HG02759 (cell line): ENCODE results near the gene TNFSF13B.
"Not testable (repeated sequence)": the region's sequence is repeated elsewhere in the genome, so short reads cannot be mapped to it uniquely, and the experiment has no call there.

Experiments
- ATAC-seq: cut with Tn5 transposase; IDR thresholded peaks from one replicate; pipeline ENCODE4 v1.9.1; 2021; ENCODE audit warnings: mild to moderate bottlenecking, moderate library complexity; ENCODE audit not compliant: unreplicated experiment

TNFSF13B gene, protein sequence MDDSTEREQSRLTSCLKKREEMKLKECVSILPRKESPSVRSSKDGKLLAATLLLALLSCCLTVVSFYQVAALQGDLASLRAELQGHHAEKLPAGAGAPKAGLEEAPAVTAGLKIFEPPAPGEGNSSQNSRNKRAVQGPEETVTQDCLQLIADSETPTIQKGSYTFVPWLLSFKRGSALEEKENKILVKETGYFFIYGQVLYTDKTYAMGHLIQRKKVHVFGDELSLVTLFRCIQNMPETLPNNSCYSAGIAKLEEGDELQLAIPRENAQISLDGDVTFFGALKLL

DNA sequence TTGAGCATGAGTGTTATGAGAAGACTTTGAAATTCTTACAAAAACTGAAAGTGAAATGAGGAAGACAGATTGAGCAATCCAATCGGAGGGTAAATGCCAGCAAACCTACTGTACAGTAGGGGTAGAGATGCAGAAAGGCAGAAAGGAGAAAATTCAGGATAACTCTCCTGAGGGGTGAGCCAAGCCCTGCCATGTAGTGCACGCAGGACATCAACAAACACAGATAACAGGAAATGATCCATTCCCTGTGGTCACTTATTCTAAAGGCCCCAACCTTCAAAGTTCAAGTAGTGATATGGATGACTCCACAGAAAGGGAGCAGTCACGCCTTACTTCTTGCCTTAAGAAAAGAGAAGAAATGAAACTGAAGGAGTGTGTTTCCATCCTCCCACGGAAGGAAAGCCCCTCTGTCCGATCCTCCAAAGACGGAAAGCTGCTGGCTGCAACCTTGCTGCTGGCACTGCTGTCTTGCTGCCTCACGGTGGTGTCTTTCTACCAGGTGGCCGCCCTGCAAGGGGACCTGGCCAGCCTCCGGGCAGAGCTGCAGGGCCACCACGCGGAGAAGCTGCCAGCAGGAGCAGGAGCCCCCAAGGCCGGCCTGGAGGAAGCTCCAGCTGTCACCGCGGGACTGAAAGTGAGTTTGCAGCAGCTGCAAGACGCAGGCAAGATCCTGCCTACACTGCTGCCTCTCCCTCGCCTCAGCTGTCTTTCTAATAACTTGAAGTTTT, at the start of gene TNFSF13B:
Gene TNFSF13B (plus strand): TSS at position 118 of the 728 bp plus-strand sequence. CDS start 178 bp downstream, at position 296.
- ATAC-seq, result peak; percentile 74

DNA sequence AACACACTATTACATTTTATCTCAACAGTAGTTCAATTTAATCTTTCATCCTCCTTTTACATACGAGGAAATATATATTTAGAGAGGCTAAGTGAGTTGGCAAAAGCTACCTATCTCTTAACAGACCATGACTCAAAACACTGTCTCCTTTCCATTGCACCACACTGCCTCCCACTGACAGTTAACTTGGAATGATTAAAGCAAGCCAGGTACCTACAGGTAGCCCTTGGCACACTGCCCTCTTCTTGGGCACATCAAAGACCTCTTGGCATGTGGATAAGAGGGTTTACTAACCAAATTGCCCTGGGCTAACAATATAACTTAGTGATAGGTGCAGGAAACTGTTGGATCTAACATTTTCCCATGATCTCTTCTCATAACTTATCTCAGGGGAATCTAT, 49.5 kb upstream of the TNFSF13B start:
- no peak for ATAC-seq

DNA sequence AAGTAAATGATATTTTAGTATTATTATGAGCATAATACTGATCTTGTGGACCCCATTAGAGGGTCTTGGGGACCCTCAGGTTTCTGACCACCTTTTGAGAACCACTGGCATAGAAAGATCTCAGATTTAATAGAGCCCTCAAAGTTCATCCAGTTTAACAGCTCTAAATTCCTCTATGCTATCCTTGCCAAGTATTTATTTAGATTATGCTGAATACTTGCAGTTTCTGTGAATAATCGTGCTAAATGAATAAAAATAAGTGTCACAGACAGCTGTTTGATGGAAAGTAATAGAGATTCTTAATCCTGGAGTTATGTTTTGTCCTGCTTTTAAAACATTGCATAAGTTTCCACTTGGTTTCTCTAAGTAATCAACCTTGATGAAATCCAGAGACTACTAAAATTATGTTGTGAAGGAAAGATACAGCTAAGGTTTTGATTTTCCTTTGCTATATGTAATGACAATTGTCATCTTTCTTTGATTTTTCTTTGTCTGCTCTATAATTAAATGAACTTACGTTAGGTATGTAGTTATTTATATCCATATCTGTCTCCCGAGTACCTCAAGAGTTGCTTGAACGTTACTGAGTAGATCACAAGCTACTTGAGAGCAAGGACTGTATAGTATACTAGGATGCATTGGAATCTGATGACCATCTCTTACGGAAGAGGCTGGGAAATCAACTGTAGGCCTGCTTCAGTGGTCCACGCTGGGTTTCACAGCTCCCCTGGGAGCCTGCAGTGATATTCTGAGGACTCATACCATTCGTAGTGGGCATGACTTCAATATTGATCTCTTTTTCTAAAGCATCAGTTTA, 45.6 kb upstream of the TNFSF13B start:
- ATAC-seq, result no peak

DNA sequence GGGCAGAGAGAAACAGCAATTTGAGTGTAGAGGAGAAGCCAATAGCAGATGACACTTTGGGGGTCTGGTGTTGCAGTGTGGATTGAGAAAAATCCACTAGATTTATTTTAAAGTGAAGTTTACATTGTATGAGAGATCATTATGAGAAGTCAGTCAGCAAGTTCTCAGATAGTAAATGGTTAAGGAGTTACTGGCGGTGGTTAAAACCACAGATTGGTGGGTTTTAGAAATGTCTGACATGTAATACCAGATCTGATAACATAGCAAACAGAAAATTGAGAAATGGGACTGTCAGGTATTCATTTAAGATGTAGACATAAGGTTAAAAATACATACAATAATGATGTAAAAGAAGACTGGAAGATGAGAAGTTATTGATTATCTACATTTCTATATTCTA, 44.1 kb upstream of the TNFSF13B start:
- ATAC-seq, result peak; percentile 68

DNA sequence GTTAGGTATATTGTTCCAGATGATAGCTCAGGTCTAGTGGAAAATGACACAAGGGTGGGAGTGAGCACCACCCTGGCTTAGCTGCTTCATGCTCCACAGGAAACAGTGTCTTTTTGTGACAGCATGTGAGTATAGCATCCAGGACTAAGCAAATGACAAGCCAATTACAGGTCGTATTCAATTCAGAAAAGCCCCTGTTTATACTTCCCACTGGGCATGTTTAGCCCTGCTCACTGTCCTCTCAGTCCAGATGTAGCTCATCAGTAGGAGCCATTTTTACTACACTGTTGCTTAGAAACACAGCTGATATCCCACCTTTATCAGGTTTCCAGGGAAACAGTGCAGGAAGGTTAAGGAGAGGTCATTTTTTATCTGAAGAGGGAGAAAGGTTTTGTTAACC, 43.3 kb upstream of the TNFSF13B start:
- peak; percentile 56 for ATAC-seq

DNA sequence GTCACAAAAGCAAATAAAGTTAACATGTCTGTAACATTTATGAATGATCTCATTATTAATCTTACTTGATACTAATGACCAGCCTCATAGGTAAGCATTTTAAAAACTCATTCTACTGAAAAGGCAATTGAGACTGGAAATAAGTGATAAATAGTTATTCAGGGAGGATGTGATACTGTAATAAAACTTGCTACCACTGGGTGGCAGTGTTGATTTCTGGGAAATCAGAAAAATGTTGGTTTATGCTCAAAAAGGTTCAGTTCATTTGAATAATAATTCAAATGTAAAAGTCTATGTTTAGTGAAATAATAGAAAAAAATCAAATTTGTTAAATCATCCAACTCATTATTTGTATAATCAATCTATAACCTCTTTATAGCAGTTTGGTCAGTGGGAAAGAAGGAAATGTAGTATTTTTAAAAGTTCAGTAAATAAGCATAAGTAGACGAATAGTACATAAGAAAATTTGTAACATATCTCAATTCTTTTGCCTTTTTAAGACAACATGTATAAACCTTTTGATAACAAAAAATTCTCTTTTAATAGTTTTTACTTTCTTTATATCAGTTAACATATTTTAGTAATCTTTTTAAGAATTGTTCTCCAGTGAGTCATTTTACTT, 41.8 kb upstream of the TNFSF13B start:
- ATAC-seq, result no peak

DNA sequence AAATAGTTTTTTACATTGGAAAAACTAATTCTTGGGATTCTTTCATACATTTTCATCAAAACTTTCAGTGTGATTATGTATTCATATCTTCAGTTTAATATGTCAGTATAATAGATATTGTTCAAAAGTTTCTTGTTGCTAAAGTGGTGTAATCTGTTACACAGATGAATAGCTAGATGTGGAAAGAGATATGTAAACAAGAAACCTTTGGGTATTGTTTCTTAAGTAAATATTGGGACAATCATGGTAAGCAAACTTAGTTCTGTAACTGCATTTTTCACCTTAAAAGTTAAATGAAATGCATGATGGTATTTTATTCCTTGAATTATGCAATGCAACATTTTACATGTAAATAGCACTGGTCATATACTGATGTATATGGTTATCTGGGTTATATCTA, 39.1 kb upstream of the TNFSF13B start:
- no peak for ATAC-seq

DNA sequence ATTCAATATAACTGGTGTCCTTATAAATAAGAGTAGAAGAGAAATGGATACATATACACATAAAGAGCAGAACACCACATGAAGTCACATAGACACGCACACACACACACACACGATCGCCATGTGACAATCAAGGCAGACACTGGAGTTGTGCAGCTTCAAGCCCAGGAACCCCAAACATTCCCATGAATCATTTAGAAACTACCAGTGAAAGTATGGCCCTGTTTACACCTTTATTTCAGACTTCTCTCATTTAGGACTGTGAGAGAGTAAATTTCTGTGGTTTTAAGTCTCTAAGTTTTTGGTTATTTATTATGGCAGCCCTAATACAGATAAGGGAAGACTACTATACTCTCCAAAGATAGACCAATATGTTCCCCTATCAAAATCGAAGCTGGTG, 20.4 kb upstream of the TNFSF13B start:
- peak; percentile 87 for ATAC-seq

DNA sequence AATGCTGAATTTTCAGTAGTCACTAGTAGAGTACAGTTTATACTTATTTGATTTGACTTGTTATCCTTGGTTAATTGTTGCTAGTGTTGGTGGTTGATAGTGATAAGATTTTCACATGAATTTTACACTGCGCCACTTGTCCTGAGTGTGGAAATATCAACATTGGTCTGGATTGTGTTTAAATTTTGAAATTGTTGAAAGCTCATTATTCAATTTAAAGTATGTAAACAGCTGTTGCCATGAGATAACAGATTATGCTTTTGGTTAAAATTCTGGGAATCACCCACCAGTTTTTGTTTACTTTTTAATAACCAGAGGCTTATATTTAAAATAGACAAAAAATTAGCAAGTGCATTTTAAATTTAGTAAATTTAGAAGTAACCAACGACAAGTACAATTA, 12.3 kb upstream of the TNFSF13B start:
- no peak for ATAC-seq

DNA sequence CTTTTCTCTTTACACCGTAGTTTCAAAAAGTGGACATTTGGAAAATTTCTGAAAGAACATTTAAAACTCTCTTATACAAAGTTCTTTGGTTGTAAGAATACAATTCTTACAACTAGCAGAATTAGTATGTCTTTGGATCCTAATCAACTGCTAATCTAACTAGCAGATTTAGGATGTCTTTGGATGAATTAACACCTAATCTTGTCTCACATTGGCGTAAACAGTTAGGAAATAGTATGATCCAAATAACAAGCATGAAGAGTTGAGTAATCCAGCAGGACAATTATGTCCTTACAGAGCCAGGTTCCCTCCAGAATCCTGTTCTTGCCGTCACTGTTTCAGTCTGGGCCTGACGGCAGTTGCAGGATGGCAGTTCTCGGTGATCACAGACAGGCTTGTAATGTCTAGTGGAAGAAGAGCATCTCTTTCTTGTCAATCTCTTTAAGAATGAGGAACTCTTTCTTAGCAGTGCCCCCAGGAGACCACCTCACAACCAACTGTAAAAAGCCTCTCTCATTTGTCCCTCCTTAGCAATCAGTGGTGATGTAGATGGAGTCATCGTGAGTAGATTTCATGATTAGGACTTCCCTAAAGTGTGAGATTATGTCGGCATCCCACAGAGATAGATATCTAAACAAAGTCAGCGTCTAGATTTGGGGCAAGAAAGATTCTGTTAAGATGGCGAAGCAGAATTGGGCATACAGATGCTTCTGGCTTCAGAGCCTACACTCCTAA, 5.7 kb upstream of the TNFSF13B start:
- no peak for ATAC-seq

DNA sequence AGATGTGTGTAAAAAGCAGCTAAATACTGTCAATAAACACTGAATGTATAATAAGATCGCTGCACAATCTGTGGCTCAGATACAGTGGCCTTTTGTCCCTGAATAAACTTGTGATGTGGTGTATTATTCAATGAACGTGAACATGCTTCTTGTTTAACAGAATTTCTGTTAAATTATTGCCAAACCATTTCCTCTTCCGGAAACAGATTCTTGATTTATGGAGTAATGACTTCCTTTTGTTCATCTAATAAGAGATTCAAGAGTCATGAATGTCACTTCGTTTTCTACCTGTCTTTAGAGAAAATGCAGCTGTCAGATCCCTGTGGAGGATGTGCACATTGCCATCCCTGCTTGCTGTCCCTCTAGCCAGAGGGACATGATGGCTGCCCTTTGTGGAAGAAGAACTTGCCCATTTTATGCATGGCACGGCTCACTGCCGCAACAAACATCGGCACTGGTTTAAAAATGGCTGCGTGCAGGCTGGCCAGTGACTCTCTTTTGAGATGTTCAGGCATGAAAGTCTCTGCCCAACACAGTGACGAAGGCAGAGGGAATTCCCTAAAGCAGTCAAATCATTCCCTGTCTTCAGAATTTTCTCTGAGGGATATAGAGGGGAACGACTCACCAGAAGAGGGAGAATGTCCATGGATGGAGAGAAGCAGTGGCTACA, 3.1 kb upstream of the TNFSF13B start:
- ATAC-seq, result no peak

DNA sequence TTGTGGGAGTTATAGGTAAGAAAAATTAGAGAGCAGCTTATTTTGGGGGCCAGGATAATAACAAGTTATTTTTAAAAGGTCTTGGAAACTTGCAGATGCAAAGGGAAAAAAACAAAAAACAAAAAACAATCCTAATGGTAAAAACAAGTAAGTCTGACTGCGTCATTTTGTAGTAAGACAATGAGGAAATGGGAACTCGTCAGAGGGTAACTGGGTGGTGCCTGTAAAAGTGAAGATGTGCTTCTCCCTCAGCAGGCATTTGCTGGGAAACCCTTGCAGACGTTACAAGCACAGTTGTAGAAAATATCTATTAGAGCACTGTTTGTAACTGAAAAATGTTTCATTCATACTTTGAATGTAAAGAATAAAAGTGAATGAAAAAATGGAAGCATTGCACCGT, 2.2 kb upstream of the TNFSF13B start:
- no peak for ATAC-seq

DNA sequence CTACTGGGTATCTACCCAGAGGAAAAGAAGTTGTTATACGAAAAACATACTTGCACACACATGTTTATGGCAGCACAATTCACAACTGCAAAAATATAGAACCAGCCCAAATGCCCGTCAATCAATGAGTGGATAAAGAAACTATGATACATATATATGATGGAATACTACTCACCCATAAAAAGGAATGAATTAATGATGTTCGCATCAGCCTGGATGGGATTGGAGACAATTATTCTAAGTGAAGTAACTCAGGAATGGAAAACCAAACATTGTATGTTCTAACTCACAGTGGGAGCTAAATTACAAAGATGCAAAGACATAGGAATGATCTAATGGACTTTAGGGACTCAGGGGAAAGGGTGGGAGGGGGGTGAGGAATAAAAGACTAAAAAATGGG, 1.7 kb upstream of the TNFSF13B start:
- ATAC-seq, result not testable (repeated sequence)

DNA sequence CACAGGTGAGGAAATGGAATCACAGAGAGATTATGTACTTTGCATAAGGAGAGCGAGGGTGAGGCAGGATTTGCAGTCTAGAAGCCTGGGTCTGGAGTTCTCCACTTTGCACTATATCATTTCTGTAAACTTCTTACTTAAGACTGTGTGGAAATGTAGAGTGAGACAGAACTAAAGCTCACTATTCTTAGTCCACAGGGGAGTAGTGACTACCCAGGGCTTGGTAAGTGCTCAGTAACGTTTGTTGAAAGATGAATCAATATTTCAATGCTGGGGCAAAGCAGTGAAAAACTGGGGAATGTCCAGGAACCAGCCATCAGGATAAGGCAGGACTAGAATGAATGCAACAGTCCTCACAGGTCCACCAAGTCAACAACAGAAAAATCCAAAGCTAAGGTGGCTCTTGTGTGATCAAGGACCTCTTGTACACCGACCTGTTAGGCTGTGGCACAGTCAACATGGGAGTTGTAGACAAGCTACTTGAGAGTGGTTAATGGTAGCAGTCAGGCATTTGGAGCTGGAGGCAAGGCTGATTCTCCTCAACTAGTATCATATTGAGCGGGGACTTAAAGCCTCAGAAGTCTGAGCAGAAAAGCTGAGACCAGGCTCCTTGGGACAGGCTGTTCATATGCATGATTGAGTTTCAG, 929 bp upstream of the TNFSF13B start:
- ATAC-seq, result peak; percentile 23

DNA sequence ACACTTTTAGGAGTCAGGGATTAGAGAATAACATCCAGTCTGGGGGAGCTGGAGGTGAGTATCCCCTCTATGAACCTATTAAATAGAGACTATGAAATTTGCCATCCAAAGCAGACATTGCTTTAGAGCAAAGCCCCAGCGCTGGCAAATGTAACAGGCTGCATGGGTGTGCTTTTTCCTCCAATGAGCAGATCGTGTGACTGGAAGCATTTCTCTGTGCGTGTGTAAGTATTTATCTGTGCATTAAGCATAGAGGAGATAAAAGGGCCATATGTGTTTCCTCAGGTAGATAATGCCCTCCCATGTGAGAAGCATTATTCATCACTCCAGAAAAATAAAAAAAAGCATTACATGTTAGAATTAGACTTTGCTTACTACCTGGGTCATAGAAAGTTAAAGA, 924 bp downstream of the TNFSF13B start:
- peak; percentile 5 for ATAC-seq

DNA sequence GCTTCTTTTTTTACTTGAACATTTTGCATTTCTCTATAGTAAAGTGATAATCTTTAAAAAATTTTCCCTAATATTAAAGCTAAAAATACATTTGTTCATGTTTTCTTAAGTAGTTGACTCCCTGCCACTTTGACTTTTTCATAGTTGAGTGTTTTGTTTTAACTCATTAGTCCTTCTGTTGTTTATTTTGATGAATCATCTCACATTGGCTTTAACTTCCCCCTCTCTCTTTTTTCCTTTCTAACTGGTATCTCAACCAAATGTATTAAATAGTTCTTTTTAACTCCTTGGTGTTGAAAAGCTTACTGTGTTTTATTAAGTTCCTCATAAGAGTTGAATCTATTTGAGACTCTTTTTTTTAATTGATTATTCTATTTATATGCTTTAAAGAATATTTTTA, 2.8 kb downstream of the TNFSF13B start:
- ATAC-seq, result no peak

DNA sequence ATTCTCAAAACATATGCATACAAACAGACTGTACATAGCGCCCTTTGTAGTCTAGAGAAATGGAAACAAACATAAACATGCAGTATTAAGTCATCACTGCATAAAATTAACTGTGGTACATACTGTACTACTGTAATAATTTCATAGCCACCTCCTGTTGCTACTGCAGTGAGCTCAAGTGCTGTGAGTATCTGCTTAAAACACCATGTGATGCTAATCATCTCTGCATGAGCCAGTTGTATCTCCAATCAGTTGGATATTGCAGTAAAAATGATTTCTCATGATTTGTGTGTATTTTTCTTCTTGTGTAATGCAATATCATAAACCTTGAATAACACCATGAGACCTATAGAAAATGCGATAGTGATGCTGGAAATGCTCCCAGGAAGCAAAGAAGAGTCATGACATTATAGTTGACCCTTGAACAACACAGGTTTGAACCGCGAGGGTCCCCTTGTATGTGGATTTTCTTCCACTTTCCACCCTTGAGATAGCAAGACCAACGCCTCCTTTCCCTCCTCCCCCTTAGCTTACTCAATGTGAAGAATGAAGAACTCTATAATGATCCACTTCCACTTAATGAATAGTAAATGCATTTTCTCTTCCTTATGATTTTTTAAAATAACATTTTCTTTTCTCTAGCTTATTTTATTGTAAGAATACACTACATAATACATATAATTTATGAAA, 4.1 kb downstream of the TNFSF13B start:
- ATAC-seq, result no peak

DNA sequence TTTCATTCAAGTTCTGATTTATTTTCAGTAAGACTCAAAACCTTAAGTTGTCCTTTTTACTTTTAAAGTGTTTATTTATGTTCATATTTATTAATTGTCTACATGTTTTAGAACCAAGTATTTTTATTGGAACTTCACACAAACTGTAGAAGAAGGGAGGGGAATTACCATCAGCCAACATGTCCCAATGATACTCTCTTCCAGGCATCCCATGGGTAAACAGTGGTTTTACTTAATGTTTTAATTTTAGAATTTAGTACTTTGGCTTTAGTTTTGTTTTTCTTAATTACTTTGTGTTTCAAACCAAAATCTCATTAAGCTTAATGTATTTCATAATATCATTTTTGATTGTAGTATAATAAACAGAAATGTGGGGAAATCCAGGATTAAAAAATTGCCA, 5.2 kb downstream of the TNFSF13B start:
- no peak for ATAC-seq

DNA sequence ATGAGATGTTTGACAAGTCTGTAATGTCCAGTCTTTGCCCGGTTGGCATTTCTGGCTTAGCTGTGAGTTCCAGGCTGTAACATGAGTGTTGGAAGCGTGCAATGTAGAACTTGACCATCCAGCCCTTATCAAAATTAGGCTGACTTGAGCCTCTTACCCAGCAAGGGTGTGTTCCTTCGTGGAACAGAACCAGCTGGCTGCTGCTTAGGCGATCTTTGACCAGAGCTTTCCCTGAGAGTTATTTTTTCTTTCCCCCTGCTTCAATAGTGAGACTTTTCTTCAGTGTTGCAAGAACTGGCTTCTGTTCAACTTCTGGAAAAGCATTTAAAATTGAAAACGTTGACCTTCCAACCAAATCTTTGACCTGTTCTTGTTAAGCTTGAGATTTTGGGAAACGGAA, 6.5 kb downstream of the TNFSF13B start:
- no peak for ATAC-seq
